ENCODE data around the gene PDGFC. TPM values are rescaled to one million over a fixed set of nuclear protein-coding genes. Genes with fewer than 3 reads are reported as not detected.

Gene PDGFC
- total RNA-seq, 4 donors from 2014 or later = 29.0 to 47.8 (median 38.1) TPM

- TF ChIP-seq, protein P1, sequence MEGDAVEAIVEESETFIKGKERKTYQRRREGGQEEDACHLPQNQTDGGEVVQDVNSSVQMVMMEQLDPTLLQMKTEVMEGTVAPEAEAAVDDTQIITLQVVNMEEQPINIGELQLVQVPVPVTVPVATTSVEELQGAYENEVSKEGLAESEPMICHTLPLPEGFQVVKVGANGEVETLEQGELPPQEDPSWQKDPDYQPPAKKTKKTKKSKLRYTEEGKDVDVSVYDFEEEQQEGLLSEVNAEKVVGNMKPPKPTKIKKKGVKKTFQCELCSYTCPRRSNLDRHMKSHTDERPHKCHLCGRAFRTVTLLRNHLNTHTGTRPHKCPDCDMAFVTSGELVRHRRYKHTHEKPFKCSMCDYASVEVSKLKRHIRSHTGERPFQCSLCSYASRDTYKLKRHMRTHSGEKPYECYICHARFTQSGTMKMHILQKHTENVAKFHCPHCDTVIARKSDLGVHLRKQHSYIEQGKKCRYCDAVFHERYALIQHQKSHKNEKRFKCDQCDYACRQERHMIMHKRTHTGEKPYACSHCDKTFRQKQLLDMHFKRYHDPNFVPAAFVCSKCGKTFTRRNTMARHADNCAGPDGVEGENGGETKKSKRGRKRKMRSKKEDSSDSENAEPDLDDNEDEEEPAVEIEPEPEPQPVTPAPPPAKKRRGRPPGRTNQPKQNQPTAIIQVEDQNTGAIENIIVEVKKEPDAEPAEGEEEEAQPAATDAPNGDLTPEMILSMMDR (IDR thresholded peaks at IDR 0.05; ENCODE audit: low read depth) = no peak
Measured at GRCh38 chr4:156929386-156930105, 42.1 kb downstream of the PDGFC start.

DNA sequence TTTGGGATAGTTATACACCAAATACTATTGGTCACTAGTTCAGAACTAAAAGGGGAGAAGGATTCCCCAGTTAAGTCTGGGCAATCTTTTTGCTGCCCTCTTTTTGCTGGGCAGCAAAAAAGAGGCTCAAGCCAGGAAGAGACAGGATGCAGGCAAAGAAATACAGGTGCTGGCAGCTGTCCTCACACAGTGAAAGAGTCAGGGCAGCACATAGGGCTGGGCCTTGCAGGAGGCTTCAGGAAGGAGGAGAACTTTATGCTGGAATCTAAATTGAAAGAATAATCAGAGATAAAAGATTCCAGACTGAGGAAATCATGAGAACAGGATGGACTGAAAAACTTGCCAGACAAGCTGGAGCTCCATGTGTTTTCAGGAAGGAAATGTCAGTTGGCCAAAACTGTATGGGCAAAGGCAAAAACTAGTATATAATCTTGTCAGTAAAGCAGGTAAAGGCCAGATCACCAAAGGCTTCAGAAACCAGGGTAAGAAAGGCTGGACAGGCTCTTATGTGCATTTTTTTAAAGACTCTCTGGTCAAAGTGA is 46.8 kb downstream of the PDGFC start:
- TF ChIP-seq, protein P1 (IDR thresholded peaks at IDR 0.05; ENCODE audit: low read depth) = no peak

- TF ChIP-seq, protein P1 (IDR thresholded peaks at IDR 0.05; ENCODE audit: low read depth) = no peak
Measured at GRCh38 chr4:156923525-156923924, 48.1 kb downstream of the PDGFC start.

DNA sequence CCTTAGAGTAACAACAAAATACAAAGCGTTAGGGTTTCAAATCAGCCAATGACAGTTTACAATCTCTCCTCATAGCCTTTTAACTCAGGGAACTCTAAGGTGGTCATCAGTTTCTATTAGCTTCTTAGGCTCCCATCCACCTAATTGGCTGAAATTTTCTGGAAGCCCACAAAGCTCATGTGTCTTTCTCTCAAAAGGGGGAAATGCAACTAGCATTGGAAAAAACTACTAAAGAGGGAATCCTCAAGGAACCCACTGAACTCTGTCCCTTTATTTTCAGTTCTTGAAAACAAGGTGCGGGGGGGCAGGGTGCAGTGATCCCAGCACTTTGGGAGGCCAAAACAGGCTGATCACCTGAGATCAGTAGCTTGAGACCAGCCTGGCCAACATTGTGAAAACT is 56.4 kb downstream of the PDGFC start:
- TF ChIP-seq, protein P1 (IDR thresholded peaks at IDR 0.05; ENCODE audit: low read depth) = no peak

DNA sequence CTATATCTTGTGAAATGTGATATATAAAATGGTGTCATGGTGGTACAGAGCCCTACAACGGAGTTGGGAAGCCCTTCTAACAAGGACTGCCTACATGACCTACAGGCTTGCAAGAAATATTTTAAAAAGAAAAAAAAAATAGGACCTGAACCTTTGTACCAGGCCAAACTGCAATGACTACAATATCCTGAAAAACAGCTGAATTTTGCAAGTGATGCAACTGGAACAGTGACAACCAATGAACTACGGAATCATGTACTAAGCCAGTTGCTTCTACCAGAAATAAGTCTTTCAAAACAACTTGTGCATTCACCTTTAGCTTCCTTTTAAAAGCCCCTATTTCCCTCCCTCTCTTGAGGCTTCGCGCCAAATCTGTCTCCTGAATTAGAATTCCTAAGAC is 58.4 kb downstream of the PDGFC start:
- TF ChIP-seq, protein P1 (IDR thresholded peaks at IDR 0.05; ENCODE audit: low read depth) = no peak

GRCh38 chr4:156909010-156909409 is 62.6 kb downstream of the PDGFC start:
- TF ChIP-seq, protein P1 (IDR thresholded peaks at IDR 0.05; ENCODE audit: low read depth) = no peak

DNA sequence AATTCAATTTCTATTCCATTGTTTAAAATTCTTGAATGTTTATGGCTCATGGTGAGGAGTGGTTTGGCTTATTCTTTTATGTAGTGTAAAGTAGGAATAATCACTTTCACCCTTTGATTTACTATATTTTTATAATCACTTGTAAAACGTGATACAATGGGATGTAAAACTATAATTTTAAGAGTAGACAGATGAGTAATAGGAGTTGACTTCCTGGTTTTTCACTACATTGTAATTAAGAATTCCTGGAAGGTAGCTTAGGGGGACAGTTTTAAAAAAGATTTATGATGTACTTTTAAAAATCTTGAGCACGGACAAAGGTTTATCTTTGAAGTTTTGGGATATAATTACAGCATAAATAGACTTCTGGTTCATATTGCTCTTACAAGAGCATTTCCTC is 65.3 kb downstream of the PDGFC start:
- TF ChIP-seq, protein P1 (IDR thresholded peaks at IDR 0.05; ENCODE audit: low read depth) = no peak

Measured in subcutaneous adipose tissue (tissue), 4 donors.